HepG2 (cell line): ENCODE data around the gene ZNF526. TPM values are rescaled to one million over a fixed set of nuclear protein-coding genes. Genes with fewer than 3 reads are reported as not detected.
A peak's percentile ranks its signal among the peaks of the same experiment; 100 is the strongest.

Source experiments
- CBFB ChIP-seq: sonication (generic); formaldehyde crosslinking; IDR thresholded peaks from 2 replicates; pipeline ENCODE4 v1.4.0; 2020; ENCODE audit warnings: missing genetic modification reagents
- DR1 ChIP-seq: sonication (generic); formaldehyde crosslinking; IDR thresholded peaks from 2 replicates; pipeline ENCODE4 v1.8.0; 2021; ENCODE audit warnings: mild to moderate bottlenecking, missing genetic modification reagents, inconsistent platforms
- ESRRA ChIP-seq: sonication (generic); formaldehyde crosslinking; IDR thresholded peaks from 2 replicates; pipeline ENCODE4 v1.5.1; 2020; ENCODE audit warnings: mild to moderate bottlenecking, low read depth, missing genetic modification reagents
- JUNB ChIP-seq: sonication (generic); formaldehyde crosslinking; IDR thresholded peaks from 2 replicates; pipeline ENCODE4 v1.8.0; 2022; ENCODE audit warnings: missing genetic modification reagents, mild to moderate bottlenecking, borderline replicate concordance
- MAFG ChIP-seq: sonication (generic); formaldehyde crosslinking; IDR thresholded peaks from 2 replicates; pipeline ENCODE4 v1.5.1; 2020; ENCODE audit warnings: mild to moderate bottlenecking, missing genetic modification reagents
- NFE2 ChIP-seq: sonication (generic); formaldehyde crosslinking; IDR thresholded peaks from 2 replicates; pipeline ENCODE4 v1.4.0; 2020; ENCODE audit warnings: missing genetic modification reagents
- PHF5A ChIP-seq: IDR thresholded peaks from one replicate; pipeline ENCODE4 v1.6.1; 2018; ENCODE audit warnings: low read depth, missing genetic modification reagents; ENCODE audit not compliant: unreplicated experiment
- PRMT3 ChIP-seq: sonication (generic); formaldehyde crosslinking; IDR thresholded peaks from 2 replicates; pipeline ENCODE4 v1.8.1; 2022; ENCODE audit warnings: low read depth, mild to moderate bottlenecking, moderate library complexity, missing genetic modification reagents, borderline replicate concordance
- SSRP1 ChIP-seq: IDR thresholded peaks from 2 replicates; pipeline ENCODE4 v1.6.1; 2016; ENCODE audit warnings: control low read depth
- TSC22D2 ChIP-seq: sonication (generic); formaldehyde crosslinking; IDR thresholded peaks from 2 replicates; pipeline ENCODE4 v1.5.1; 2020; ENCODE audit warnings: missing genetic modification reagents, mild to moderate bottlenecking, borderline replicate concordance
- ZNF337 ChIP-seq: sonication (generic); formaldehyde crosslinking; IDR thresholded peaks from 2 replicates; pipeline ENCODE4 v1.5.1; 2020; ENCODE audit warnings: missing genetic modification reagents, low read depth, mild to moderate bottlenecking, borderline replicate concordance
- ZNF614 ChIP-seq: IDR thresholded peaks from 2 replicates; pipeline ENCODE4 v1.6.1; 2018; ENCODE audit warnings: missing biosample characterization, missing genetic modification reagents, inconsistent platforms, borderline replicate concordance
- ZNF660 ChIP-seq: sonication (generic); formaldehyde crosslinking; IDR thresholded peaks from 2 replicates; pipeline ENCODE4 v1.5.1; 2020; ENCODE audit warnings: mild to moderate bottlenecking, low read depth, missing genetic modification reagents, borderline replicate concordance
- ZNF841 ChIP-seq: sonication (generic); formaldehyde crosslinking; IDR thresholded peaks from 2 replicates; pipeline ENCODE4 v1.8.1; 2023; ENCODE audit warnings: missing genetic modification reagents, borderline replicate concordance
- polyA plus RNA-seq, 8 experiments: library from polyadenylated mRNA; depleted of rRNA in 3 of 8; stranded (reverse) in 7 of 8; unstranded in 1 of 8; fragments of >200 nt; fragmentation: Illumina TruSeq in 4 of 8; extraction: Trizol in 4 of 8; gene quantifications; 2 replicates each; pipeline versions ENCODE4 v1.2.1 to v1.2.3, GENCODE V29; 2011 to 2016; ENCODE audit warnings: low read depth in 4 of 8, missing spikeins in 1 of 8, mixed read lengths in 1 of 8; ENCODE audit not compliant: insufficient read depth in 1 of 8
- total RNA-seq, 5 experiments: library from RNA; depleted of rRNA; stranded (reverse); fragments of >200 nt; fragmentation: Illumina TruSeq; extraction: Trizol; gene quantifications; 2 replicates each; pipeline ENCODE4 v1.2.3, GENCODE V29; 2016; ENCODE audit warnings: low read depth in 1 of 5
- TF ChIP-seq, protein P1 (sequence below): sonication (generic); formaldehyde crosslinking; IDR thresholded peaks from 2 replicates; pipeline ENCODE4 v1.5.1; 2020; ENCODE audit warnings: missing genetic modification reagents, mild to moderate bottlenecking, borderline replicate concordance
- TF ChIP-seq, protein P2 (sequence below): sonication (generic); formaldehyde crosslinking; conservative IDR thresholded peaks from 2 replicates; pipeline ENCODE4 v1.8.0; 2022; ENCODE audit warnings: mild to moderate bottlenecking, moderate library complexity, missing genetic modification reagents
- TF ChIP-seq, protein P3 (sequence below): sonication (generic); formaldehyde crosslinking; IDR thresholded peaks from 2 replicates; pipeline ENCODE4; 2020; ENCODE audit warnings: missing genetic modification reagents, mild to moderate bottlenecking, borderline replicate concordance
- TF ChIP-seq, protein P4 (sequence below): IDR thresholded peaks from 2 replicates; pipeline ENCODE4 v1.6.1; 2016; ENCODE audit warnings: mild to moderate bottlenecking, missing biosample characterization, missing genetic modification reagents
- TF ChIP-seq, protein P5 (sequence below): sonication (generic); formaldehyde crosslinking; IDR thresholded peaks from 2 replicates; pipeline ENCODE4 v1.8.1; 2022; ENCODE audit warnings: mild to moderate bottlenecking, missing genetic modification reagents

The ZNF526 gene
- total and polyA plus RNA-seq, 2 of the 13 experiments (the other 11 are each of a cell fraction or from before 2014, with no cell fraction given): 3.3 to 8.4 TPM

DNA sequence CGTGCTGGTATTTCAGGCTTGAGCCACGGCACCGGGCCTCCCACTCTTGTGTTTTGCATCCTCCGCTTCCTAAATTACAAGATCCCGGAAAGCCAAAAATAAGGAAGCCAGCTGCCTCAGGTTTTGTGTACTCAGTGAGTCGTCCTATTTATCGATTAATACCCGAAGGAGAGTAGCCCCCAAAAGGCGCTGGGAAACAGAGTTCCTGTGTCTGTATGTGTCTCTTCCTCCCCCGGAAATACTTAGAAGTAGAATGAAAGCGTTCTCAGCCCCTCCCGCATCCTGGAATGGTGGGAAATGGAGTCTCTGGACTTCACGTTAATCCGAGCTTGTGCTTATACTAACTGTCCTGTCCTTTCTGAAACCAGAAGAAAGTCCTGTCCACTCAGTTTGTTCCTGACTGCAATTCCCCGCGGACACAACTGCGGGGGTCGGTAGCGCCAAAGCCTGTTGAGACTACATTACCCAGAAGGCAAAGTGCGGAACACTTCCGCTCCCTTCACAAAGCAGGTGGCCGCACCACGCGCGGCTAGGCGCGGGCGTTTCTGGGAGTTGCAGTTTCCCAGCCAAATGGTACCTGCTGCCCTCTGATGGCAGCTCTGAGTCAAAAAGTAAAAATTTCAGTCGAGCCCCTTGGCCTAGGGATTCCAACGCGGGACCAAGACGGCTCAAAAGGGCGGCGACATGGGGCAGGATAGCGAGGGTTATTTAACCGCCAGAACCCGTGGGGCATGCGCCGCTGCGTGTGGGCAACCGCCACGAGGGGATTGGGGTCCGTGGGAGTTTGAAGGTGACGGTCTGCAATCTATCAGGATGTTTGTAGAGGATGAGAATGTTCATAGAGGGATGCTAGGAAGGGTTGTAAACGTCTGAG is 24.5 kb downstream of the ZNF526 start (continued):
- TF ChIP-seq ZNF660 (CRISPR knock-in tag) (no peak), ZNF841 (CRISPR knock-in tag) (no peak), PHF5A (CRISPR knock-in tag) (no peak), NFE2 (CRISPR knock-in tag) (no peak), JUNB (CRISPR knock-in tag) (no peak), MAFG (no peak), ZNF614 (no peak), PRMT3 (no peak), TSC22D2 (CRISPR knock-in tag) (no peak), DR1 (CRISPR knock-in tag) (no peak), CBFB (CRISPR knock-in tag) (peak; percentile 75), ZNF337 (CRISPR knock-in tag) (no peak), SSRP1 (no peak), ESRRA (0 out of 2 replicates have a peak, but pooled peaks have one; percentile 50)
- TF ChIP-seq, protein P1, sequence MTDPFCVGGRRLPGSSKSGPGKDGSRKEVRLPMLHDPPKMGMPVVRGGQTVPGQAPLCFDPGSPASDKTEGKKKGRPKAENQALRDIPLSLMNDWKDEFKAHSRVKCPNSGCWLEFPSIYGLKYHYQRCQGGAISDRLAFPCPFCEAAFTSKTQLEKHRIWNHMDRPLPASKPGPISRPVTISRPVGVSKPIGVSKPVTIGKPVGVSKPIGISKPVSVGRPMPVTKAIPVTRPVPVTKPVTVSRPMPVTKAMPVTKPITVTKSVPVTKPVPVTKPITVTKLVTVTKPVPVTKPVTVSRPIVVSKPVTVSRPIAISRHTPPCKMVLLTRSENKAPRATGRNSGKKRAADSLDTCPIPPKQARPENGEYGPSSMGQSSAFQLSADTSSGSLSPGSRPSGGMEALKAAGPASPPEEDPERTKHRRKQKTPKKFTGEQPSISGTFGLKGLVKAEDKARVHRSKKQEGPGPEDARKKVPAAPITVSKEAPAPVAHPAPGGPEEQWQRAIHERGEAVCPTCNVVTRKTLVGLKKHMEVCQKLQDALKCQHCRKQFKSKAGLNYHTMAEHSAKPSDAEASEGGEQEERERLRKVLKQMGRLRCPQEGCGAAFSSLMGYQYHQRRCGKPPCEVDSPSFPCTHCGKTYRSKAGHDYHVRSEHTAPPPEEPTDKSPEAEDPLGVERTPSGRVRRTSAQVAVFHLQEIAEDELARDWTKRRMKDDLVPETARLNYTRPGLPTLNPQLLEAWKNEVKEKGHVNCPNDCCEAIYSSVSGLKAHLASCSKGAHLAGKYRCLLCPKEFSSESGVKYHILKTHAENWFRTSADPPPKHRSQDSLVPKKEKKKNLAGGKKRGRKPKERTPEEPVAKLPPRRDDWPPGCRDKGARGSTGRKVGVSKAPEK (CRISPR knock-in tag): no peak
- TF ChIP-seq, protein P2, sequence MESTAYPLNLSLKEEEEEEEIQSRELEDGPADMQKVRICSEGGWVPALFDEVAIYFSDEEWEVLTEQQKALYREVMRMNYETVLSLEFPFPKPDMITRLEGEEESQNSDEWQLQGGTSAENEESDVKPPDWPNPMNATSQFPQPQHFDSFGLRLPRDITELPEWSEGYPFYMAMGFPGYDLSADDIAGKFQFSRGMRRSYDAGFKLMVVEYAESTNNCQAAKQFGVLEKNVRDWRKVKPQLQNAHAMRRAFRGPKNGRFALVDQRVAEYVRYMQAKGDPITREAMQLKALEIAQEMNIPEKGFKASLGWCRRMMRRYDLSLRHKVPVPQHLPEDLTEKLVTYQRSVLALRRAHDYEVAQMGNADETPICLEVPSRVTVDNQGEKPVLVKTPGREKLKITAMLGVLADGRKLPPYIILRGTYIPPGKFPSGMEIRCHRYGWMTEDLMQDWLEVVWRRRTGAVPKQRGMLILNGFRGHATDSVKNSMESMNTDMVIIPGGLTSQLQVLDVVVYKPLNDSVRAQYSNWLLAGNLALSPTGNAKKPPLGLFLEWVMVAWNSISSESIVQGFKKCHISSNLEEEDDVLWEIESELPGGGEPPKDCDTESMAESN: no peak
- TF ChIP-seq, protein P3, sequence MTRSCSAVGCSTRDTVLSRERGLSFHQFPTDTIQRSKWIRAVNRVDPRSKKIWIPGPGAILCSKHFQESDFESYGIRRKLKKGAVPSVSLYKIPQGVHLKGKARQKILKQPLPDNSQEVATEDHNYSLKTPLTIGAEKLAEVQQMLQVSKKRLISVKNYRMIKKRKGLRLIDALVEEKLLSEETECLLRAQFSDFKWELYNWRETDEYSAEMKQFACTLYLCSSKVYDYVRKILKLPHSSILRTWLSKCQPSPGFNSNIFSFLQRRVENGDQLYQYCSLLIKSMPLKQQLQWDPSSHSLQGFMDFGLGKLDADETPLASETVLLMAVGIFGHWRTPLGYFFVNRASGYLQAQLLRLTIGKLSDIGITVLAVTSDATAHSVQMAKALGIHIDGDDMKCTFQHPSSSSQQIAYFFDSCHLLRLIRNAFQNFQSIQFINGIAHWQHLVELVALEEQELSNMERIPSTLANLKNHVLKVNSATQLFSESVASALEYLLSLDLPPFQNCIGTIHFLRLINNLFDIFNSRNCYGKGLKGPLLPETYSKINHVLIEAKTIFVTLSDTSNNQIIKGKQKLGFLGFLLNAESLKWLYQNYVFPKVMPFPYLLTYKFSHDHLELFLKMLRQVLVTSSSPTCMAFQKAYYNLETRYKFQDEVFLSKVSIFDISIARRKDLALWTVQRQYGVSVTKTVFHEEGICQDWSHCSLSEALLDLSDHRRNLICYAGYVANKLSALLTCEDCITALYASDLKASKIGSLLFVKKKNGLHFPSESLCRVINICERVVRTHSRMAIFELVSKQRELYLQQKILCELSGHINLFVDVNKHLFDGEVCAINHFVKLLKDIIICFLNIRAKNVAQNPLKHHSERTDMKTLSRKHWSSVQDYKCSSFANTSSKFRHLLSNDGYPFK (CRISPR knock-in tag): 0 out of 2 replicates have a peak, but pooled peaks have one; percentile 50
- TF ChIP-seq, protein P4, sequence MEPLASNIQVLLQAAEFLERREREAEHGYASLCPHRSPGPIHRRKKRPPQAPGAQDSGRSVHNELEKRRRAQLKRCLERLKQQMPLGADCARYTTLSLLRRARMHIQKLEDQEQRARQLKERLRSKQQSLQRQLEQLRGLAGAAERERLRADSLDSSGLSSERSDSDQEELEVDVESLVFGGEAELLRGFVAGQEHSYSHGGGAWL (CRISPR knock-in tag): no peak
- TF ChIP-seq, protein P5, sequence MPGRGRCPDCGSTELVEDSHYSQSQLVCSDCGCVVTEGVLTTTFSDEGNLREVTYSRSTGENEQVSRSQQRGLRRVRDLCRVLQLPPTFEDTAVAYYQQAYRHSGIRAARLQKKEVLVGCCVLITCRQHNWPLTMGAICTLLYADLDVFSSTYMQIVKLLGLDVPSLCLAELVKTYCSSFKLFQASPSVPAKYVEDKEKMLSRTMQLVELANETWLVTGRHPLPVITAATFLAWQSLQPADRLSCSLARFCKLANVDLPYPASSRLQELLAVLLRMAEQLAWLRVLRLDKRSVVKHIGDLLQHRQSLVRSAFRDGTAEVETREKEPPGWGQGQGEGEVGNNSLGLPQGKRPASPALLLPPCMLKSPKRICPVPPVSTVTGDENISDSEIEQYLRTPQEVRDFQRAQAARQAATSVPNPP (CRISPR knock-in tag): no peak
